B cell (primary cell): ENCODE results near the gene MAD1L1. TPM values are rescaled to one million over a fixed set of nuclear protein-coding genes. Genes with fewer than 3 reads are reported as not detected.
A peak's percentile ranks its signal among the peaks of the same experiment; 100 is the strongest.

ENCODE experiments used
- ATAC-seq: fragments of 200-7000 bp; cut with Tn5 transposase; one replicate; pipeline ENCODE4 v1.10.0; 2021; ENCODE audit warnings: low read depth, mild to moderate bottlenecking, moderate number of reproducible peaks, moderate library complexity
- CTCF ChIA-PET: fragments of 350-600 bp; sonication (Branson Sonifier 250); formaldehyde crosslinking; loops from one replicate; lab custom pipeline; 2021; ENCODE audit warnings: antibody characterized with exemption, inconsistent platforms; lab: Charles Lee
- POLR2A ChIA-PET: fragments of 350-600 bp; sonication (Branson Sonifier 250); formaldehyde crosslinking; loops from one replicate; lab custom pipeline; 2021; ENCODE audit warnings: antibody characterized with exemption; lab: Charles Lee
- DNase-seq: peaks from one replicate; pipeline ENCODE4 v3.0.0; 2013
- H2AFZ ChIP-seq: 2 replicates; pipeline ENCODE4 v1.6.1; 2012; ENCODE audit warnings: mild to moderate bottlenecking, low read depth, low read length; ENCODE audit not compliant: insufficient read depth, poor library complexity, severe bottlenecking
- H3K27ac ChIP-seq, 2 donors: 1 replicate in 1 of 2; 2 replicates in 1 of 2; pipeline ENCODE4 v1.5.1; 2012 to 2013; ENCODE audit warnings: low read length in 2 of 2, mild to moderate bottlenecking in 2 of 2, moderate library complexity in 1 of 2
- H3K27me3 ChIP-seq, 4 experiments: fragments of 200-600 bp in 1 of 4; sonication (generic) in 1 of 4; replicated peaks in 1 of 4; 1 replicate in 2 of 4; 2 replicates in 2 of 4; pipeline versions ENCODE4 v1.6.1 to v1.7.0; 2013 to 2016; ENCODE audit warnings: low read length in 3 of 4, mild to moderate bottlenecking in 2 of 4, mixed read lengths in 1 of 4, moderate library complexity in 1 of 4; ENCODE audit not compliant: insufficient read depth in 4 of 4, control insufficient read depth in 3 of 4; ENCODE audit errors: control extremely low read depth in 1 of 4
- H3K36me3 ChIP-seq, 2 experiments: replicated peaks in 1 of 2; 1 replicate in 1 of 2; 2 replicates in 1 of 2; pipeline versions ENCODE4 v1.6.1 to v1.7.1; 2013; ENCODE audit warnings: low read length in 1 of 2; ENCODE audit not compliant: insufficient read depth in 2 of 2, control insufficient read depth in 1 of 2; ENCODE audit errors: control extremely low read depth in 1 of 2, extremely low read depth in 1 of 2
- H3K4me1 ChIP-seq, 2 donors: fragments of 200-600 bp in 1 of 2; sonication (generic) in 1 of 2; 1 replicate in 1 of 2; 2 replicates in 1 of 2; pipeline versions ENCODE4 v1.5.1 to v1.6.1; 2013 to 2017; ENCODE audit warnings: low read length in 2 of 2; ENCODE audit not compliant: control insufficient read depth in 2 of 2, insufficient read depth in 2 of 2
- H3K4me2 ChIP-seq: replicated peaks from 2 replicates; pipeline ENCODE3; 2012; ENCODE audit warnings: mild to moderate bottlenecking, low read depth, low read length; ENCODE audit not compliant: poor library complexity, severe bottlenecking
- H3K4me3 ChIP-seq, 5 experiments: fragments of 200-600 bp in 1 of 5; sonication (generic) in 1 of 5; 1 replicate in 3 of 5; 2 replicates in 2 of 5; pipeline versions ENCODE4 v1.5.1 to v1.7.0; 2011 to 2016; ENCODE audit warnings: low read length in 4 of 5, mild to moderate bottlenecking in 4 of 5, low read depth in 2 of 5, control low read depth in 1 of 5, moderate library complexity in 1 of 5; ENCODE audit not compliant: insufficient read depth in 1 of 5; ENCODE audit errors: control extremely low read depth in 1 of 5, extremely low read depth in 1 of 5
- H3K79me2 ChIP-seq: fragments of 200-600 bp; sonication (generic); one replicate; pipeline ENCODE4 v1.6.0; 2016; ENCODE audit warnings: low read length; ENCODE audit not compliant: control insufficient read depth, insufficient read depth
- H3K9ac ChIP-seq: fragments of 200-600 bp; sonication (generic); 2 replicates; pipeline ENCODE4 v1.6.1; 2017; ENCODE audit warnings: mild to moderate bottlenecking, low read length, moderate library complexity
- H3K9me3 ChIP-seq, 3 donors: one replicate each; pipeline versions ENCODE4 v1.6.1 to v1.7.1; 2013; ENCODE audit warnings: low read length in 2 of 3; ENCODE audit not compliant: control insufficient read depth in 2 of 3, insufficient read depth in 1 of 3; ENCODE audit errors: control extremely low read depth in 1 of 3
- H4K20me1 ChIP-seq: 2 replicates; pipeline ENCODE4 v1.6.0; 2012; ENCODE audit warnings: mild to moderate bottlenecking, low read length; ENCODE audit not compliant: insufficient read depth, control insufficient read depth, poor library complexity, severe bottlenecking
- H3K27ac Mint-ChIP-seq: one replicate; pipeline ENCODE4 v1.8.0; 2021; ENCODE audit warnings: mixed read lengths
- H3K27me3 Mint-ChIP-seq: one replicate; pipeline ENCODE4 v1.8.0; 2021; ENCODE audit warnings: mixed read lengths
- H3K4me1 Mint-ChIP-seq: one replicate; pipeline ENCODE4 v1.8.0; 2021; ENCODE audit warnings: mixed read lengths
- H3K4me3 Mint-ChIP-seq: one replicate; pipeline ENCODE4 v1.8.0; 2021; ENCODE audit warnings: mixed read lengths
- H3K9me3 Mint-ChIP-seq: one replicate; pipeline ENCODE4 v1.8.0; 2022; ENCODE audit warnings: mixed read lengths; ENCODE audit not compliant: insufficient read depth
- CTCF ChIP-seq: fragments of 200-600 bp; IDR thresholded peaks from one replicate; pipeline ENCODE4 v1.8.0; 2022; ENCODE audit warnings: antibody characterized with exemption, mild to moderate bottlenecking
- EZH2 ChIP-seq: IDR thresholded peaks from 2 replicates; pipeline ENCODE4 v1.6.1; 2012; ENCODE audit warnings: borderline replicate concordance, low read depth, mild to moderate bottlenecking, moderate library complexity, low read length; ENCODE audit not compliant: insufficient read depth, poor library complexity, severe bottlenecking
- WGBS: methylation state at CpG from one replicate; pipeline ENCODE4 v1.1.5; 2013; ENCODE audit warnings: missing lambda C conversion rate; ENCODE audit not compliant: insufficient coverage; 5-methylcytosine and 5-hydroxymethylcytosine counted together
- intact Hi-C: fragments of 100-400 bp; cut with micrococcal nuclease; formaldehyde crosslinking; loops from one replicate; pipeline ENCODE4 v1.10.0; 2022
- polyA plus RNA-seq: library from polyadenylated mRNA; depleted of rRNA; stranded (reverse); fragments of >200 nt; gene quantifications from 2 replicates; pipeline ENCODE4 v1.2.3, GENCODE V29; 2012
- total RNA-seq, 2 donors: library from RNA; stranded (reverse); fragments of 120-200 nt in 1 of 2; gene quantifications; 1 replicate in 1 of 2; 2 replicates in 1 of 2; pipeline versions ENCODE4 v1.2.3 to v1.2.4, GENCODE V29; 2013 to 2022

MAD1L1 gene
- total and polyA plus RNA-seq, 2 donors (not counting 1 experiment from before 2014, with no cell fraction given), result 86.7 to 110 TPM

- H3K4me1 Mint-ChIP-seq, result peaks cover 24% of the 10 kb centered on the region
- ChIA-PET CTCF (no interaction called here), POLR2A (no interaction called here)
- peaks cover 12% of the 10 kb centered on the region for H3K79me2 ChIP-seq
- H3K9me3 Mint-ChIP-seq, result peaks cover under 1% of the 10 kb centered on the region
- peaks cover 12 to 17% of the 10 kb centered on the region in 2 donors for H3K4me1 ChIP-seq
- H3K4me3 ChIP-seq, result no peak overlapping the region
- H2AFZ ChIP-seq, result no peak overlapping the region
- no peaks in the 10 kb centered on the region for H3K36me3 ChIP-seq
- H3K27ac ChIP-seq, result no peak overlapping the region
- intact Hi-C loops, result no loop called here
- H3K4me2 ChIP-seq, result no peak overlapping the region
- no peak for TF ChIP-seq EZH2
- TF ChIP-seq CTCF, result no peak
- DNase-seq (no peak), ATAC-seq (no peak)
- H3K27me3 Mint-ChIP-seq, result no peaks in the 10 kb centered on the region
- peaks cover 28% of the 10 kb centered on the region for H4K20me1 ChIP-seq
- H3K27ac Mint-ChIP-seq, result no peak overlapping the region
- no peak overlapping the region for H3K9ac ChIP-seq
- WGBS, result 97% methylated on average over 23 of the region's 24 CpGs
- H3K9me3 ChIP-seq, result peaks cover 0 to 2% (median 0%) of the 10 kb centered on the region in 3 donors
- H3K27me3 ChIP-seq, result no peaks in the 10 kb centered on the region
- H3K4me3 Mint-ChIP-seq, result no peak overlapping the region
Observed at GRCh38 chr7:1823376-1824150, 409.2 kb downstream of the MAD1L1 start.

GRCh38 chr7:1819259-1819841 lies 413.4 kb downstream of the MAD1L1 start:
- peaks cover 0 to 3% of the 10 kb centered on the region in 2 experiments for H3K36me3 ChIP-seq
- peaks cover 19 to 29% of the 10 kb centered on the region in 2 donors for H3K4me1 ChIP-seq
- Mint-ChIP-seq H3K4me1 (peaks cover 34% of the 10 kb centered on the region), H3K9me3 (no peaks in the 10 kb centered on the region), H3K4me3 (peak overlapping the region; percentile 19), H3K27ac (peak overlapping the region; percentile 20), H3K27me3 (no peaks in the 10 kb centered on the region)
- ATAC-seq (no peak), DNase-seq (no peak)
- no peak overlapping the region for H2AFZ ChIP-seq
- peaks cover 0 to 2% (median 0%) of the 10 kb centered on the region in 3 donors for H3K9me3 ChIP-seq
- CTCF ChIA-PET, result no interaction called here
- H3K9ac ChIP-seq, result no peak overlapping the region
- H3K4me2 ChIP-seq, result peak overlapping the region; percentile 64
- intact Hi-C loops, result no loop called here
- H4K20me1 ChIP-seq, result peaks cover 32% of the 10 kb centered on the region
- no peak overlapping the region for H3K4me3 ChIP-seq
- H3K27ac ChIP-seq, result no peak overlapping the region
- 10% methylated on average over 21 of the region's 26 CpGs for WGBS
- H3K27me3 ChIP-seq, result no peaks in the 10 kb centered on the region
- TF ChIP-seq EZH2 (no peak), CTCF (no peak)
- peaks cover 6% of the 10 kb centered on the region for H3K79me2 ChIP-seq
- POLR2A ChIA-PET, result no interaction called here
